ENCODE measurements around the gene ZFP36. TPM values are rescaled to one million over a fixed set of nuclear protein-coding genes. Genes with fewer than 3 reads are reported as not detected.

Gene ZFP36
- total and polyA plus RNA-seq, 2 donors (not counting 1 experiment from before 2014, with no cell fraction given): 5.6 to 11.4 TPM

- peak overlapping the region; percentile 95 for H3K4me2 ChIP-seq (ENCODE audit: extremely low read depth, insufficient read depth, low read length)
- H3K9me3 ChIP-seq (ENCODE audit: control insufficient read depth, insufficient read depth, low read depth, low read length): no peaks in the 10 kb centered on the region
- peak overlapping the region; percentile 51 to 99 (median 79) for H3K4me3 ChIP-seq (replicated peaks in 1 of 4; ENCODE audit: control extremely low read depth in 1 of 4, insufficient read depth in 1 of 4, low read depth in 3 of 4, low read length in 4 of 4)
- DNase-seq (ENCODE audit: low read depth in 2 of 2): peak; percentile 32 to 38
- peak overlapping the region; percentile 84 for H3K9ac ChIP-seq (ENCODE audit: insufficient read depth, low read length)
- peaks cover 49% of the 10 kb centered on the region for H3K79me2 ChIP-seq (ENCODE audit: control insufficient read depth, insufficient read depth, low read length)
- no peak overlapping the region for H2AFZ ChIP-seq (ENCODE audit: low read length)
- peaks cover 13% of the 10 kb centered on the region for H3K4me1 ChIP-seq (ENCODE audit: control insufficient read depth, extremely low read depth, insufficient read depth, low read length)
- peak overlapping the region; percentile 88 for H3K27ac ChIP-seq (ENCODE audit: insufficient read depth, low read length)
- H3K36me3 ChIP-seq (ENCODE audit: control insufficient read depth, insufficient read depth, low read length): peaks cover 2% of the 10 kb centered on the region
- TF ChIP-seq EZH2 (IDR thresholded peaks at IDR 0.05; ENCODE audit: low read length, missing control alignments): no peak
- no peak for TF ChIP-seq CTCF (conservative IDR thresholded peaks at IDR 0.05 in 1 of 2, IDR thresholded peaks at IDR 0.05 in 1 of 2; ENCODE audit: low read depth in 1 of 2, low read length in 2 of 2)
- no peaks in the 10 kb centered on the region for H4K20me1 ChIP-seq (ENCODE audit: control insufficient read depth, extremely low read depth, insufficient read depth, low read length)
- H3K27me3 ChIP-seq (ENCODE audit: control insufficient read depth, insufficient read depth, low read length): no peaks in the 10 kb centered on the region
These were observed 38.0 kb downstream of the ZFP36 start for GRCh38 chr19:39444598-39445195.

- Histone ChIP-seq H3K79me2 (ENCODE audit: control insufficient read depth, insufficient read depth, low read length) (peaks cover 57% of the 10 kb centered on the region), H3K27me3 (ENCODE audit: control insufficient read depth, insufficient read depth, low read length) (no peaks in the 10 kb centered on the region), H3K9me3 (ENCODE audit: control insufficient read depth, insufficient read depth, low read depth, low read length) (no peaks in the 10 kb centered on the region), H3K36me3 (ENCODE audit: control insufficient read depth, insufficient read depth, low read length) (peaks cover 4% of the 10 kb centered on the region), H3K9ac (ENCODE audit: insufficient read depth, low read length) (peak within 1 kb of the TSS; percentile 84), H3K4me3 (replicated peaks in 1 of 4; ENCODE audit: control extremely low read depth in 1 of 4, insufficient read depth in 1 of 4, low read depth in 3 of 4, low read length in 4 of 4) (peak within 1 kb of the TSS; percentile 51 to 99 (median 79)), H3K27ac (ENCODE audit: insufficient read depth, low read length) (peak within 1 kb of the TSS; percentile 88), H3K4me2 (ENCODE audit: extremely low read depth, insufficient read depth, low read length) (peak within 1 kb of the TSS; percentile 95), H3K4me1 (ENCODE audit: control insufficient read depth, extremely low read depth, insufficient read depth, low read length) (peaks cover 13% of the 10 kb centered on the region), H4K20me1 (ENCODE audit: control insufficient read depth, extremely low read depth, insufficient read depth, low read length) (no peaks in the 10 kb centered on the region), H2AFZ (ENCODE audit: low read length) (peak within 1 kb of the TSS; percentile 72)
- TF ChIP-seq CTCF (conservative IDR thresholded peaks at IDR 0.05 in 1 of 2, IDR thresholded peaks at IDR 0.05 in 1 of 2; ENCODE audit: low read depth in 1 of 2, low read length in 2 of 2) (no peak), EZH2 (IDR thresholded peaks at IDR 0.05; ENCODE audit: low read length, missing control alignments) (no peak)
- peak; percentile 95 to 97 for DNase-seq (ENCODE audit: low read depth in 2 of 2)
These were observed 38.8 kb downstream of the ZFP36 start, which contains the start of gene SUPT5H for GRCh38 chr19:39445196-39446111. Gene SUPT5H, plus strand, starts transcription at chr19:39445582. Its CDS starts 309 bp downstream, at chr19:39445891.

All from fibroblast of lung (primary cell).